ENCODE data around the gene R3HDM1.
"Not testable (repeated sequence)": the region's sequence is repeated elsewhere in the genome, so short reads cannot be mapped to it uniquely, and the experiment has no call there.

The R3HDM1 gene

DNA sequence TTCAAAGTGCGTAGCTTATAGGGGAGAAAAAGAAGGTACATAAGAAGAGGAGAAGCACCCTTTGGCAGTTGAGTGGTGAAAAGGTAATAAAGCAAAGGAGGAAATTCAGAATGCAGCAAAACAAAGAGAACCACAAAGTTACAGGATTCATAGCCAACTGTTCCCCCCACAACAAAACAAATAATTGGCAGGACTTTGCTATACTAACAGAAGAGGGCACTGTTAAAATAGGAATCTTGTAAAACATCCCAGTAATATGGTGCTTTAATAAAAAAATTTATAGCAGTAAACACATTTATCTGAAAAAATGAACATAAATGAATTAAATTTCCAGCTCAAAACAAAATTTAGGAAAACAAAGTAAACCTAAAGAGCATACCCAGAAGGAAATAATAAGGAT is 42.3 kb downstream of the R3HDM1 start:
- no peak for ATAC-seq

DNA sequence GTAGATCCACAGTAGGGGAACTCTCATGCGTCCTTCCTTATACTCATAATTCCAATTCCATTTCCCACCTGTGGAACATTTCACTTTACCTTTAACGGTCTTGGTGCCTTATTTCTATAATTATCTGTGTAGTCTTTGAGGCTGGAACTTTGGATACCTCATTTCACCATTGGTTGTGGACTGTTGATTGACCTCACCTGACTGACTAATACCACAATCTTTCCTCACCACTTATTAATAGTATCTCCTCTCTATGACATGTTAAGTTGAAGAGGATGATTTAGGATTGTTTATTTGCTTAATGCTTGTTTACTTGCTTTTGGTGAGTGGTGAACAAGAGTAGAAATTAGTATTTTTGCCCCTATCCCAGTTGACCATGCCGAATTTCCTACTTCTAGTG is 50.0 kb downstream of the R3HDM1 start:
- no peak for ATAC-seq

DNA sequence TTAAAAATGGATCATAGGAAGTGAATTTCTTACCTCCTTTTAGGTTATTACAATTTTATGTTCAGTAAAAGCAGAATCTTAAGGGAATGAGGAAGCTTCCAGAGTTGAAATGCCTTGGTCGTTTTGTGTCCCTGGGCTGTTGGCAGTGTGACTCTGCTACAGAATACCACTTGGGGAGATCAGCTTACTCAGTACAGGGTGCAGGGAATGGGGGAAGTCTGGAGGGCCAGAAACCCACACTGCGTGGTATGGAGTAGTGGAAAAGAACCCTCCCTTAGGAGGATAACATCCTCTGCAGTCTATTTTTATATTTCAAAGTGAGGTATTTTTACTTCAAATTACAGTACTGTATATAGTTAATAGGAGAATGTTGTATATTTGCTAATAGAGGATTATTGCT is 51.1 kb downstream of the R3HDM1 start:
- ATAC-seq, result no peak

DNA sequence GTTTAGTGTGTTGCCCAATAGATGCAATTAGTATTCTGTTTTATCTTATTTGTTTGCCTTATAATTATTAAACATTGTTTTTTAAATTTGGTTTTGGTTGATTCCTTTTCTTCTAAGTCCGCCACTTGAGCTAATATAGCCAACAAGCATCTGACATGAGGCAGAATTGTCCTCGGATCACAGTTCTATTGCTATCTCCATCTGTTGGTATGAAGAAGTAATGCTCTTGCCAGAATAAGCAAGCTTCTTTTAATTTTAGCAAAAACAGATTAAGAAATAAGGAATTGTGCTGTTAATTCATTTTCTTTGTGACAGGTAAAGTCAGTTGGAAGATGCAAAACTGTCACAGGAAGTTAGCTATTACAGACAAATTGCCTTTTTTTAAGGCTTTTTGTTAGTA is 54.3 kb downstream of the R3HDM1 start:
- no peak for ATAC-seq

DNA sequence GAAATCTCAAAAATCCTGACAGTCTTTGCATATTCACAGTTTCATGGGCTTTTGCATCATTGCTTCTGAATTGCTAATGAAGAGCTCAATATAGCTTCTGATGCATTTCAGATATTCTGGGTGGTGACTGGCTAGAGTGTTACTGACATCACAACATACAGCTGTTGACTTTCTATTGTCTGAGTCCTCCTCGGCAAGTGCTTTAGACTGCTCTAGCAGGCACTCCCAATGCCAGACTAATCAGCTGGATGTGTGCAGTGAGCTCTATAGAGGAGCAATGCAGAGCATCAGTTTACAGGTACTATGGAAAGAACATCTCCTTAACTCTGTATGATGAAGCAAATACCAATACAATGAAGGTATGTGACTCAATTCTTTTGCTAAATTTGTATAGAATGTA is 54.9 kb downstream of the R3HDM1 start:
- no peak for ATAC-seq

DNA sequence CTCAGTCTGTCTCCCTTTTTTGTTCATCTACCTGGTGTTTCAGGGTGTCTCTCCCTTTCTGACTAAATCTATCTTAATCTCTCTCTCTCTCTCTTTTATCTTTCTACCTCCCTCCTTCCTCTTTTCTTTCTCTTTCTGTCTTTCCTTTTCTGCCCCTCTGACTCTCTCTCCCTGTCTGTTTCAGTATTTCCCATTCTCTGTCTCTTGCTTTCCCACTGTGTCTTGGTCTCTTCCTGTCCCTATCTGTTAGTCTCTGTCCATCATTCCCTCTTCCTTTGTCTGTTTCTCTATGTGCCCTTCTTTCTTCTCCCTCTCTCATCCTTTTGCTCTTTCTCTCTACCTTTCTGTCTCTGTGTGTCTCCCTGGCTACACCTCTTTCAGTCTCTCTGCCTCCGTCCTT is 56.7 kb downstream of the R3HDM1 start:
- no peak for ATAC-seq

DNA sequence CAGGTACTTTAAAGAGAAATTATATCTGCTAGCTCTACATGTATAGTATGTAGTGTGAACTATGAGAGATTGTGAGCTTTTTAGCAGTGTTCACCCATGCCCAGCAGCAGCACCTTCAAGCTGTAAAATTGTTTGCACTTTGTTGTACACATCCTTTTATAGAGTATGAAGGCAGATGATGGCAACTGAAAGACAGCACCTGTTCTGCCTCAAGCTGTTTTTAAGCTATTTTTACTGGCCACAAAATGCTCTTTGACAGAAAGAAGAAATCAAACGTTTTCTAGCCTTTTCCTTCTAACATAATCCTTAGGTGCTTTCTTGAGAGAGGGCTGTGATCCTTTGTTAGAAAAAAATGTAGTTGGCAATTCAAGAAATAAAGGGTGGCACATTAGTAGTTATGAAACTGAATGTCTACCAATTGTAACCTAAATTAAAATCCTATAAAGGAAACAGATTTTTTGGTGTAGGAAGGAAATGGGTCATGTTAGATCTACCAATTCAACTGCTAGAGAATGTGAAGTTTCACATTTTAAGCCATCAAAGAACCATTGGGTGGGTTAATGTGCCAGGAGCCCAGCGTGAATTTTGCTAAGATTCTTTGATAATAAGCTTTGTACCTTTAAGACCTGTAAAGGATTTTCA is 59.5 kb downstream of the R3HDM1 start:
- peak in 1 of 2 donors; percentile 6 for ATAC-seq

DNA sequence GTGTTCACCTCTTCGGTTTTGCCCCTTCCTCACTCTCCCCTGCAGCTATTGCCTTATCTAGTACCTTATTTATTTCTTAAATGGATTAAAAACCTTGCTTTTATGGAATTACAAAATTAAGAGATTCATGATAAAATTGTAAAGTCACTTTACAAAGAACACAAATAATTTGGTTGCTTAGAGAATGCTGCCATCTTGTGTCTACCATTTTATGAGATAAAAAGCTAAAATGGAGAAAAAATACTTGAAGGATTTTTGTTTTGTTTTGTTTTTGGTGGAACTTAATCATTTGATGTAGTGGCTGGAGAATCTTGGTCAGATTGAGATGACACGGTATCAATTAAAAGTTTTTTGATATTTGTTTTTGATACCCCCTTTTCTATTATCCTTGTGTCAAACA is 69.6 kb downstream of the R3HDM1 start:
- ATAC-seq, result no peak

DNA sequence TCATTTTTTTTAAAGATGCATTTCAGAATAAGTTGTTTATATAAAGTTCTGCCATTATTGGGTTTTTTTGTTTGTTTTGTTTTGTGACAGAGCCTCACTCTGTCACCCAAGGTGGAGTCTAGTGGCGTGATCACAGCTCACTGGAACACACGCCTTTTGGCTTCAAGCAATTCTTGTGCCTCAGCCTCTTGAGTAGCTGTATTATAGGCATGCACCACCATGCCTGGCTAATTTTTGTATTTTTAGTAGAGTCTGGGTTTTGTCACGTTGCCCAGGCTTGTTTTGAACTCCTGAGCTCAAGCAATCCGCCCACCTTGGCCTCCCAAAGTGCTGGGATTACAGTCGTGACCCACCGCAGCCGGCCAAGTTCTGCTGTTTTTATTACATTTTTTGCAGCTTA is 72.3 kb downstream of the R3HDM1 start:
- no peak for ATAC-seq

DNA sequence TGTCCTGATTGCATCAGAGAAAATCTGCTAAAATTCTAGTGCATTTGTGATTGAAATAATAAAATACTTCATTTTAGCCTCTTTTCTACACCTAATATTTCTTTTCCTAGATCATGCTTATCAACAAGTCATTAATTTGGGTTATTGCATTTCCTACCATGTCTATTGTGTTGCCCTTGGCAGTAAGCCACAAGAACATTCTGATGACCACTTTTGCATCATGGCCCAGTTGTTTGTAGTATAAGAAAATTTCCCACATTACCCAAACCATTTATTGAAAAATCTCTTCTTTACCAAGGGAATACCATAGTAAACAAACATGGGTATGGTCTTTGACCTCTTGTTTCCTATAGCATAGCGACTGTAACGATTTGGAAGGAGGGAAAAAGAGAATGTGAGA is 76.3 kb downstream of the R3HDM1 start:
- no peak for ATAC-seq

DNA sequence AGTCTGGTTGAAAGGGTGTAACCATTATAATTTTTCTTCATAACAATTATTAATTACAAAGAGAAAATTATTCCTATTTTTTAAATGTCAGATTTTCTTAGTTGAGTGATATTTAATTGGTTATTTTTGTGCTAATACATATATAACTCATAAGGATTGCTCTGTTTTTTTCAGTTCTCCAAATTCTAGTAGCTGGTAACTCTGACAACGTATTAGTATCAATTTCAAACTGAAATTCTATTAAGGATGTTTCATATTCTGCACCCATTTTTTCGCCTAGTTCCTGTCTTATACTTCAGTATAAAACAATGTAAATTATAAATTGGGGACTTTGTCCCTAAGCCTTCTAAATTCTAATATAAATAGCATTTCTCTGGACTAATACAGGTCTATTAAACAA is 81.0 kb downstream of the R3HDM1 start:
- ATAC-seq, result no peak

DNA sequence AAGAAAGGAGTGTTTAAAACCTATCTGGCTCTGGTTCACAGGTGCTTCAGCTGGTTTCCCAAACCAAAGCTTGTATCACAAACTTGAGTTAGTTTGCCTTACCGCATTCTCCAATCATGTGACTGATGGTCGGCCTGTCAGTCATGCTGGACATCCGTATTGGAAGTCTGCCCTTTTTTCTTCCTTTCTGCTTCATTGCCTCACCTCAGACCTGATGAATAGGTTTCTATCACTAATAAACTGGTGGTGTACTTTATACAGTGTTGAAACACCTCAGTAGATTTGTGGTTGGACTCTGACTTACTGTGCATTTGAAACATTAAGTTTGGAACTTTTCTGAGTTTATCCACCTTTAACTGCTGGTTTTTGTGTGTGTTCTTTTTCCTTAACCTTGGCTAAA is 84.1 kb downstream of the R3HDM1 start:
- no peak for ATAC-seq

DNA sequence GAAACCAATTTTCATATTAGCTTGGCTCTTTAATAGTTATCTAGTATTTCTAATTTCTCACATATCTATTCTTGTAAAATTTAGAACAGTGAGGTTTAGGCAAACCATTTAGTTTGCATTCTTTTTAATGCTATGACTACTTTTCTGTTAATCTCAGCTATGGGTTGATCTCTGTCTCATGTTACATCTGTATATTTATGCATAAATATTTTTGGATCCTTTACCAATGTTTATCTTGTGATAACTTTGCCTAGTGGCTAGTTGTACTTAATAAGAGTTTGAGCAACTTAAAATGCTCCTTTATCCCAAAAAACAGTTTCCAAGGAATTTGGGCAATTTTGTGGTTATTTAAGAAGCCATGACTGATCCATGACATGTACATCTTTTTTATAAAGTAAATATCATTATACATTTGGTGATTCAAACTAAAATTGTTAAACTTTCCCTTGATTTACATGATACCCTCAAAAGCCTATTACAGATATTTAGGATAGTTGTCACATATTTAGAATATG is 86.3 kb downstream of the R3HDM1 start:
- ATAC-seq, result no peak

DNA sequence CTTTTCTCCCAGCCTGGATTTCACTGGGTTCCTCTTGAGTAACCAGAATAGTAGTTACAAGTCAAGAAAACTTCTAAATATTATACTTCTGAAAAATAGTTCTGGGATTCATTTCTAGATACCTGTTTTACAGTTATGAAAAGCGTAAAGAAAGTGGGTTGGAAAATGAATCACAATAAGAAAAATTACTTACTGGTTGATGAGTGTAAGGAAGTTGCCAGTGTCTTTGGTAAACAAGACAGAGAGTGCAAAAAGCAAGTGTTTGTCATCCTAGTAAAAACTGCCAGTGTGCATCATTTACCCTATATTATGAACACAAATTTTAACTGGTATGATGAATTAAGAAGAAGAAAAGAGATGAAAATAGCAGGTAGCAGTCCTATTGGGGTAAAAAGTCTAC is 88.9 kb downstream of the R3HDM1 start:
- ATAC-seq, result no peak

DNA sequence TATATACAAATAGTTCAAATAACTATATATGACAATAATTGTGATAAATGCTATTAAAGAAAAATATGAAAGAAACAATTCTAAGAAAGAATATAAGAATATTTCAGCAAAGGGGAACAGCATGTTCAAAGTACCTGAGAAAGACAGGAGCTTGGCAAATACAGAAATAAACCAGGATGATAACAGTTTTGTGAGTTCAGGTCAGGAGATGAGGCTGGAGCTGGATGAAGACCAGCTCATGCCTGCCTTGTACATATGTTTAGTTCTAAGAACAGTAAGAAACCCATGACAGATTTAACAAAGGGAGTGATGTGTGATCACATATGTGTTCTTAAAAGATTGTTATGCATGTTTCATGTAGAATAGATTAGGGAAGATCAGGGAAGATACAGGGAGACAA is 98.2 kb downstream of the R3HDM1 start:
- no peak for ATAC-seq

DNA sequence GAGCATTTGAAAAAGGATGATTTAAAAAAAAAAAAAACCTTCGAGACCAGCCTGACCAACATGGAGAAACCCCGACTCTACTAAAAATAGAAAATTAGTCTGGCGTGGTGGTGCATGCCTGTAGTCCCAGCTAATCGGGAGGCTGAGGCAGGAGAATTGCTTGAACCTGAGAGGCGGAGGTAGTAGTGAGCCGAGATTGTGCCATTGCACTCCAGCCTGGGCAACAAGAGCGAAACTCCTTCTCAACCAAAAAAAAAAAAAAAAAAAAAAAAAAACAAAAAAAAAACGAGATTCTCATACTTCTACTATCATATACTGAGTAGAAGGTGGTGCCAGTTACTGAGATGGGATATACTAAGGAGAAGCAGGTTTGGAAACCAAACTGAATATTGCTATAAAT is 98.8 kb downstream of the R3HDM1 start:
- not testable (repeated sequence) for ATAC-seq

DNA sequence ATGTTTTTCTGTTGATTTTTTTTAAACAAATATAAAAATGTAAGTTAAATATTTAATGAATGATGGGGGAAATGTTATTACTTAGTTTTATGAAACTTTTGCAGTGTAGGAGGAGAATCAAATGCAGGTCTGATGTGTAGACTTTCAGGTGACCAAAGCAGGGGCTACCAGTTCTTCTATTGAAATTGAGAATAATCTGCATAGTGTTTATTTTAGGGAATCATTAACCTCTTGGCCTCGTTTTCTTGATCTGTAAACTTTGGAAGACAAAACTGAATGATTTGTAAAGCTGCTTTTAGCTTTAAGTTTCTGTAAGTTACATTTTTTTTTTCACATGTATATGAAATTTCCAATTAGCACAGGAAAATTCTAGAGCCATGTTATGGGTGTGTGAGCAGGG is 99.2 kb downstream of the R3HDM1 start:
- no peak for ATAC-seq

DNA sequence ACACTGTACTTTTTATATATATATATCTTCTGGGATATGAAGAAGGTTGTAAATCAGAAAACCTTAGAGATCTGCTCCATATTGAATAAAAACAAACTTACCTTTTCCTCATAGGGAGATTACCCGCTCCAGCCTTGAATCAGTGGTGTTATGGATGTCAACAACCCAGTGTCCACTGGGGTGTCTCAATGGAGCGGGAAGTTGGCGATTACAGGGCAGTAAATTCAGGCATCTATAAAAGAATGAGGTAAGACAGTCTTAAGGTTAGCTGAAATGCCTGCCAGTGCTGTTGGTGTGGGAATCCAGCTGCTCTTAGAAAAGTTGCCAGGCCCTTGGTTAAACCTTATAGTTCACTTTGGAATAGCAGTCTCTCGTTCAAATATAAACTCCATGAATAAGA is 102.3 kb downstream of the R3HDM1 start:
- ATAC-seq, result no peak

DNA sequence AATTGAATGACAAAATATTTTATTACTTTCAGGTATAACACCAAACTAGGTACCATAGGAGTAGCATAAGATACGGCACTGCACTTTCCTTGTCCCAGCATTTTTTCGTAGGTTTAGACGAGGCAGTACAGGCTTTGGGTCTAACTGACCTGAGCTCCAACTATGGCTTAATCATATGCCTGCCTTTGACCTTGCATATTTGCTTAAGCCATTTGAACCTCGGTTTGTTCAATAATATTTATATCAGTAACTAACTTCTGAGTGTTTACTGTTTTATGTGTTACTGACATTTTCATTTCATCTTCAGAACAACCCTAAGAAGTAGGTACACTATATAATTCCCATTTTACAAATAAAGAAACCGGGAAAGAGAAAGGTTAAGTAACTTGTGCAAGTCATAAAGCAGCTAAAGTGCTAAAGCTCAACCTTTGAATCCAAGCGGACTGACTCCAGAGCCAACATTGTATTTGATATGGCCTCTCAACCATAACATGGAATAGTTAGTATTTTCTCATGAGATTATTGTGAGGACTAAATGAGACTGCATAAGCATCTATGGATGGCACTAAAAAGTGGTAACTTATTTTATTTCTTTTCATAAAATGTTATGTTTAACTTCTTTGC is 104.0 kb downstream of the R3HDM1 start:
- ATAC-seq, result no peak

DNA sequence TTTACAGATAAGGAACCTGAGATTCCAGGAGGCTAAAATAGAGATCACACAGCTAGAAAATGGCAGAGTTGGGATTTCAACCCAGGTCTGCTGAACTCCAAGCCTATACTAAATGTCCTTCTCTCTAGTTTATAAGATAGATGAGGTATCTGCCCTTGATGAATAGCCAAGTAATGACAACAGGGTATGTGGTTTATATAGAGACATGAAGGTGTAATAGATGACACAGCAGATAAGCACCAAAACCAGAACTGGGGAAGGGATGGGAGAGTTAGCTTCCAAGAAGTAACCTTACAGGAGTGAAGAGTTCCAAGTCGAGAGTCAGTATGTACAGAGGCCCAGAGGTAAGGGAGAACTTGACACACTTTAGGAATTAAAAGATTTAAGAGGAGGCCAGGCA is 105.7 kb downstream of the R3HDM1 start:
- no peak for ATAC-seq

DNA sequence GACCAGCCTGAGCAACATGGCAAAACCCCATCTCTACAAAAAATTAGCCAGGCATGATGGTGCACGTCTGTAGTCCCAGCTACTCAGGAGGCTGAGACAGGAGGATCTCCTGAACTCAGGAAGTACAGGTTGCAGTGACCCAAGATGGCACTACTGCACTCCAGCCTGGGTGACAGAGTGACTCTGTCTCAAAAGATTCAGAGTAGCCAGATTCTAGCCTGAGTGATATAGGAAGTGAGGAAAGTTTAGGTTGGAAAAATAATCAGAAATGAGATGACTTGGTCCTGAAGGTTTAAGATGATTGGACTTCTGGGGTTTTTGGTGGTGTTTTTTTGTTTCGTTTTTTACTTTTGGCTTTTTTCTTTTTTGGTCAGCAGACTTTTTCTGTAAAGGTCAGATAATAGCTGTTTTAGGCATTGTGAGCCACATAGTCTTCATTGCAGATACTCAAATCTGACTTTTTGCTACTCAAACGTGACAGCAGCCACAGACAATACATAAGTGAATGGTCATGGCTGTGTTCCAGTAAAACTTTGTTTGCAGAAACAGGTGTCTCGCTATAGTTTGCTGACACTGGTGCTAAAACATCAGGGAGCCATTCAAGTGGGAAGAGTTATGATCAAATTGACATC is 106.3 kb downstream of the R3HDM1 start:
- ATAC-seq, result peak in 1 of 2 donors; percentile 48

DNA sequence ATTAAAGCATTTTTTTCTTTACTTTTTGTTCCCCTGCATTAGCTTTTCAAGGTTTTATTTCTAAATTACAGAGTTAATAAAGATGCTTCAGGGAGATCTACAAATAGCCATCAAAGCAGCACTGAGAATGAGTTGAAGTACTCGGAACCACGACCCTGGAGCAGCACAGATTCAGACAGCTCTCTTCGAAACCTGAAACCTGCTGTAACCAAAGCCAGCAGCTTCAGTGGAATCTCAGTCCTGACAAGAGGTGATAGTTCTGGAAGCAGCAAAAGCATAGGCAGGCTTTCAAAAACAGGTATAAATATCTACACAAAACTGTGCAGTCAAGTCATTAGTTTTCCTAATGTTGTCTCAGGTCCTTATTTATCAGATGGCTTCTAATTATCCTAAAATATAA is 107.5 kb downstream of the R3HDM1 start:
- ATAC-seq, result no peak

DNA sequence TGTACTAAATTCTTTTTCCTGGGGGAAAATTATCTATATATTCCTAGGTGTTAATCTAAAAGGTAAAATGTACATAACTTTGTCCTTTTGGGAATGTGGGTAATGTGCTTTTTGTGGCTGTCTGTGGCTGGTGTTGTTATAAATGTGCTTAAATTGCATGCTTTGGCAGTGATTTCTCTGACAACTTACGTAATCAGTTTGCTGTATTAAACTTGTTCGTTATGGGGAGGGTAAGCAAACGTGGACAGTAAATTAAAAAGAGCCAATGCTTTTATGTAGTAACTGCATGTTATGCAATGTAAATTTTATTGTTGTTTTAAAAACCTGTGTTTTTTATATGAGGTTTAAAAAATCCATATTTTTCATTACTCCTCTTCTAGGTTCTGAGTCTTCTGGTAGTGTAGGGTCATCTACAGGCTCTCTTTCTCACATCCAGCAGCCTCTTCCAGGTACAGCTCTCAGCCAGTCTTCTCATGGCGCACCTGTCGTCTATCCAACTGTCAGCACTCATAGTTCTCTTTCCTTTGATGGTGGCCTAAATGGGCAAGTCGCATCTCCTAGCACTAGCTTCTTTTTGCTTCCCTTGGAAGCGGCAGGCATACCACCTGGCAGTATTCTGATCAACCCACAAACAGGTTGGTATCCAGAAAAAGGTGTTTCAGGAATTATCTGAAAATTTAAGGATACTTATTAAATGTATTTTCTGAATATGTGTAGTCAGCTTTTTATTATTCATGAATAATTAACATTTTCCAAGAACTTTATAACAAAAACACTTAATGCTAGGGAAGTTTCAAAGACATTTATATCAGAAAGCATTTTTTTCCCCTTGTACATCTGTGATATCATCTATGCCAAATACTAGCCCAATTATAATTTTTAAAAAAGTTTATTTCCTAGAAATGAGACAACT is 110.1 kb downstream of the R3HDM1 start:
- ATAC-seq, result no peak

Measured in activated CD4-positive, CD25-positive, alpha-beta regulatory T cell treated with anti-CD3 and anti-CD28 coated beads, Interleukin-2, amount 50 U/mL, for 24 hours (primary cell).